Cardiac fibroblast (primary cell): ENCODE data around the gene LCE1E.

Experiments
- DNase-seq, 2 donors: peaks; one replicate each; pipeline versions ENCODE4 v3.0.0 to v3.0.0-alpha.2; 2010; ENCODE audit warnings: low read depth in 2 of 2
- H3K4me3 ChIP-seq, 2 donors: replicated peaks in 1 of 2; 1 replicate in 1 of 2; 2 replicates in 1 of 2; pipeline ENCODE4 v1.5.1; 2011; ENCODE audit warnings: low read depth in 2 of 2, low read length in 2 of 2, mild to moderate bottlenecking in 2 of 2, moderate library complexity in 1 of 2
- CTCF ChIP-seq: IDR thresholded peaks from one replicate; pipeline ENCODE4 v1.5.1; 2011; ENCODE audit warnings: low read depth, mild to moderate bottlenecking, low read length, inconsistent platforms

Gene LCE1E

DNA sequence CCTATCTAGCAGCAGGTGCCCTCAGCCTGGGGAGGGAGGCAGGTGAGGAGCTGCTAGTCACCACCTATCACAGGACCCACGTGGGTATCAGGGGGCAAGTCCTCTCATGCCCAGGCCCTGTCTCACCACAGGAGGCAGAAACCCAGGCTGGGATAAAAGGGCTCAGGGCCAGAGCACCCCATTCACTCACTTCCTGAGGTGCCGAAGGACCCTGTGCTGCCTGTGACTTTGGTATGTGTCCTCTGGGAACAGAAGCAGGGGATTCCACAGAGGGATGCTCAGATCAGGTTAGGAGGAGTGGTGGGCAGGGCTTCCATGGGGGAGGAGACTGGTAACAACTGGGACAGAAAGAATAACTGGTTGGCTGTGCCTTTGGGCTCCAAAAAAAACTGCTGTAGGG is at the start of gene LCE1E:
LCE1E (plus strand) TSS at position 181 of the 400 bp plus-strand sequence. CDS start 1,043 bp downstream, outside the sequence.
- no peak within 1 kb of the TSS for H3K4me3 ChIP-seq
- DNase-seq: no peak
- TF ChIP-seq CTCF: no peak

DNA sequence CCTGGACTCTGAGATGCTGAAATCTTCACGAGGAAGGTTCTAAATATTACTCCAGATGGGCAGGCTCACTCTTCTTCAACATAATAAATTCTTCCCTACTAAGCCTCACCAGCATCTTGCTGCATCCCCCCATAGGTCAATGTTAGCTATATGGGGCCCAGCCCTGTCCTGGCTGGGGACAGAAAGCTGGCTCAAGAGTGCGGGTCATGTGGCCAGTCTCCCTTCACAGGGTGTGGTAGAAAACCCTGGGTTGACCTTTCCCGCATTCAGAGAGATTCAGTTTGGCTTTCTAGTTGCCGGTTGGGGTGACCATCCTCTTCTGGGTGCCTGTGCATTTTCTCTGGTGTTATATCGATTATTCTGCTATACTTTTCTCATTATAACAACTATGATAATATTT is 48.1 kb upstream of the LCE1E start:
- DNase-seq: no peak
- no peak for TF ChIP-seq CTCF
- H3K4me3 ChIP-seq: no peak overlapping the region

- TF ChIP-seq CTCF: no peak
- no peak overlapping the region for H3K4me3 ChIP-seq
- DNase-seq: peak in 1 of 2 donors; percentile 1
Measured at GRCh38 chr1:152739841-152740240, 46.2 kb upstream of the LCE1E start.

GRCh38 chr1:152741656-152742055 is 44.4 kb upstream of the LCE1E start:
- H3K4me3 ChIP-seq: no peak overlapping the region
- DNase-seq: no peak
- no peak for TF ChIP-seq CTCF

DNA sequence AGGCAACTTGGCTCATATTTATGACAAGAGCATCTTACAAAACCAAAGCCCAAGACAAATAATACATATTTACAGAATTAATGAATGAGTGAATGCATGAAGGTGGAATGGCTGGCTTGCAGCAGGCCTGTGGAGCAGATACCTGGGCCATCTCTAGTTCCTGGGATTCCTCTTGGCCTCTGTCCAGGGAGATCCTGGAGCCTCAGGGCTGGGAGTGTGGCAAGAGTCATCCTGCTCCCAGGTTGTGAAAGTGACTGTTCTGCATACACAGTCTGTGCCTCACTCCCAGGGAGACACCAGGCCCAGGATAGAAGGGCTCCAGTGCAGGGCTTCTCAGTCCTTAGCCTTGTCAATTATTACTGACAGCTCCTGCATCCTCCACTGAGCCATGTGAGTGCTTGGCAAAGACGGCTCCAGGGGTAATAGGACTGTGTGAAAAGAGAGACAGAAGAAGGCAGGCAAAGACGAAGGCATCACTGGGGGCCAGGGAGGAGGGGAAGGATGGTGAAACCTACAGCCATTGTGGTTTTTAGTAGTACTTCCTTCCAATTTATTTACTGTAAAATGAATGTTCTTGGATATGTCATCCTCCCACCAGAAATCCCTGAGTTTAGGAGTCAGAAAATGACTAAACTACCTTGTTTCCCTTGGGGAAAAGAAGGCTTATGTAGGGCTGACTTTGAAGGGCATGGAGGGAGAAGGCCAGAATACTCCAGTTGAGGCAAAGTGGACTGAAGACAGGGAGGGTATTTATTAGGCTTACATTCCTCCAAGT is 42.5 kb upstream of the LCE1E start:
- no peak overlapping the region for H3K4me3 ChIP-seq
- no peak for DNase-seq
- no peak for TF ChIP-seq CTCF

DNA sequence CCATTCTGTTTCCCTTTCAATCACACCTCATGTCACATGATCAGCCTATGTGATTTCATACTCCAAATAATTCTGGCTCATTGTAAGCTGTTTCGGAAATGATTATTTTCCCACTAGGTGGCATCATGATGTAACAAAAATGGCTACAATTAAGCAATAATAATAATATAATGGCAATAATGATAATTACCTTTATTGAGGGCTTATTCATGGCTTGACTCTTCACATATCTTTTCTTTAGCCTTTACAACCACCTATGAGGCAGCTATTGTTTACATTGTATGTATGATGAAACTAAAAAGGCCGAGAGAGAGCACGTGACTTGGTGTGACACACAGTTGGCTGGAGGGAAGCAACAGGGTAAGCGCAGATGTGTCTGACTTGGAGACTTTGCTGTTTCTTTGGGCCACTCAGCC is 40.8 kb upstream of the LCE1E start:
- no peak for DNase-seq
- H3K4me3 ChIP-seq: no peak overlapping the region
- TF ChIP-seq CTCF: no peak
